Smooth muscle cell (in vitro differentiated cells): ENCODE results near the gene TMEM116. TPM values are rescaled to one million over a fixed set of nuclear protein-coding genes. Genes with fewer than 3 reads are reported as not detected.

ENCODE experiments used
- DNase-seq: peaks from one replicate; lab custom pipeline; 2025; ENCODE audit not compliant: unreplicated experiment; lab: John Stamatoyannopoulos, UW
- H2AFZ ChIP-seq: fragments of 200-600 bp; sonication (generic); 2 replicates; pipeline ENCODE4 v1.6.0; 2016; ENCODE audit warnings: antibody characterized with exemption, low read depth, mild to moderate bottlenecking
- H3F3A ChIP-seq: fragments of 200-600 bp; sonication (generic); 2 replicates; pipeline ENCODE4 v1.6.0; 2017; ENCODE audit warnings: antibody characterized with exemption, low read depth
- H3K27ac ChIP-seq: fragments of 200-600 bp; sonication (generic); 2 replicates; pipeline ENCODE4 v1.5.1; 2016; ENCODE audit warnings: low read depth, mild to moderate bottlenecking
- H3K27me3 ChIP-seq: fragments of 200-600 bp; sonication (generic); 2 replicates; pipeline ENCODE4 v1.6.1; 2016; ENCODE audit warnings: low read depth, mild to moderate bottlenecking
- H3K36me3 ChIP-seq: fragments of 200-600 bp; sonication (generic); 2 replicates; pipeline ENCODE4 v1.5.1; 2016; ENCODE audit warnings: low read depth
- H3K4me1 ChIP-seq: fragments of 200-600 bp; sonication (generic); 2 replicates; pipeline ENCODE4 v1.5.1; 2016; ENCODE audit warnings: low read depth
- H3K4me2 ChIP-seq: fragments of 200-600 bp; sonication (generic); 2 replicates; pipeline ENCODE4 v1.6.0; 2016; ENCODE audit warnings: mild to moderate bottlenecking
- H3K4me3 ChIP-seq: fragments of 200-600 bp; sonication (generic); 2 replicates; pipeline ENCODE4 v1.5.1; 2016; ENCODE audit warnings: mild to moderate bottlenecking
- H3K79me2 ChIP-seq: fragments of 200-600 bp; sonication (generic); 2 replicates; pipeline ENCODE4 v1.6.0; 2016; ENCODE audit warnings: low read depth, mild to moderate bottlenecking
- H3K9ac ChIP-seq: fragments of 200-600 bp; sonication (generic); 2 replicates; pipeline ENCODE4 v1.6.0; 2016; ENCODE audit warnings: low read depth
- H3K9me3 ChIP-seq: fragments of 200-600 bp; sonication (generic); replicated peaks from 2 replicates; pipeline ENCODE4 v1.5.1; 2016; ENCODE audit warnings: low read depth
- H4K20me1 ChIP-seq: fragments of 200-600 bp; sonication (generic); 2 replicates; pipeline ENCODE4 v1.6.0; 2016; ENCODE audit warnings: low read depth
- WGBS: methylation state at CpG from one replicate; pipeline ENCODE4 v1.1.7; 2016; ENCODE audit warnings: low lambda C conversion rate; 5-methylcytosine and 5-hydroxymethylcytosine counted together
- polyA plus RNA-seq: library from polyadenylated mRNA; unstranded; fragments of >200 nt; fragmentation: Nextera tagmentation; extraction: Ambion mirVana; gene quantifications from 2 replicates; pipeline ENCODE4 v1.2.1, GENCODE V29; 2016
- total RNA-seq: library from RNA; depleted of rRNA; stranded (reverse); fragments of >200 nt; gene quantifications from 2 replicates; pipeline ENCODE4 v1.2.3, GENCODE V29; 2014
- TF ChIP-seq, protein P1 (sequence below): fragments of 200-600 bp; sonication (generic); IDR thresholded peaks from 2 replicates; pipeline ENCODE4 v1.5.1; 2017; ENCODE audit warnings: borderline replicate concordance, mild to moderate bottlenecking, antibody characterized with exemption; ENCODE audit not compliant: insufficient read depth, poor library complexity, severe bottlenecking

TMEM116 gene
- total RNA-seq (9.7 and 15.0 TPM in 2 replicates), polyA plus RNA-seq (5.0 and 5.7 TPM in 2 replicates)

DNA sequence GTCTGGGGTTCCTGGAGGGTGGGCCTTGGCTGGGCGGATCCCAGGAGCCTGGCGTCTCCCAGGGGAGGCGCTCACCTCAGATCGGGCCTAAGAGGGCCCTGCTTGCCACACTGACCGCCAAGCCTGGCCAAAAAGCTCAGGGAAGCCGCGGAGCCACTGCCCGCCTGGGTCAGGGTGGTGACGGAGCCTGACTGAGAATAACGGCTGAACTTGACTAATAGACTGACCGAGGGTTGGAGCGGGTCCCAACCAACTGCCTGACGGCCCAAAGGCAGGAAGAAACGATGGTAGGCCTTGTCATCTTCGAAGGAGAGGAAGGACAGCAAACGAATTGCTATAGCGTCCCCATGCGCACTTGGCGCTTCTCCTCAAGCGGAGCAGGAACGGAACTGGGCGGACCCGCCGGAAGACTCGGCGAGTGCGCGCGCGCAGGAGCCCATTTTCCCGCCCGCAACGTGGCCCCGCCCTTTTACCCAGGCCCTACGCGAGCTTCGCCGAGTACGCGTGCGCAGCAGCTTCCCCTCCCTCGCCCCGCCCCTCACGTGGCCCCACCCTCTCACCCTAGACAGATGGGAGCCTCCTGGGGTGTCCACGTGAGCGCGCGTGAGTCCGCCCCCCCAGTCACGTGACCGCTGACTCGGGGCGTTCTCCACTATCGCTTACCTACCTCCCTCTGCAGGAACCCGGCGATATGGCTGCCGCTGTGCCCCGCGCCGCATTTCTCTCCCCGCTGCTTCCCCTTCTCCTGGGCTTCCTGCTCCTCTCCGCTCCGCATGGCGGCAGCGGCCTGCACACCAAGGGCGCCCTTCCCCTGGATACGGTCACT lies at the start of gene TMEM116, which contains the start of gene ERP29:
Gene TMEM116 (minus strand): TSS at position 391 of the 826 bp plus-strand sequence. CDS start 7,895 bp downstream, outside the sequence.
Gene ERP29 (plus strand): TSS at position 652 of the 826 bp plus-strand sequence. CDS start 40 bp downstream, at position 692.
- peaks cover 37% of the 10 kb centered on the region for H3K79me2 ChIP-seq
- under 1% methylated on average over 52 of the region's 67 CpGs for WGBS

DNA sequence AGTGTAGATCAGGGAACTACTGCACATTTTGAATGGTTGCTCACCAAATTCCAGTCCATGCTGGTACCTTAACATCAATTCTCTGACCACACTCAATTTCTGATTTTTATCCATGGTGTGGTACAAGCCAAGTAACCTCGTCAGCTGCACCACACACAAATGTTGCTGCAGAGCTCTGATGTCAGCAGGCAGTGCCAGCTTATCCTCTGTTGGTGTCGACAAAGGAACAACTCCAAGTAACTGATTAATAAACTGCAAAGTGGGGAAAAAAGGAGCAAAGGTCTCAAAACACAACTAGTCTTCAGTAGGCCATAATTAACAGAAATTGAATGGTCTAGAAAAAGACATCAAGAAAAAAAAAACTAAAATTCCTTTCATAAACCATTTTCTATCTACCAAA lies 48.2 kb upstream of the TMEM116 start:
- no peaks in the 10 kb centered on the region for H3F3A ChIP-seq
- H3K4me3 ChIP-seq: no peak overlapping the region
- TF ChIP-seq, protein P1, sequence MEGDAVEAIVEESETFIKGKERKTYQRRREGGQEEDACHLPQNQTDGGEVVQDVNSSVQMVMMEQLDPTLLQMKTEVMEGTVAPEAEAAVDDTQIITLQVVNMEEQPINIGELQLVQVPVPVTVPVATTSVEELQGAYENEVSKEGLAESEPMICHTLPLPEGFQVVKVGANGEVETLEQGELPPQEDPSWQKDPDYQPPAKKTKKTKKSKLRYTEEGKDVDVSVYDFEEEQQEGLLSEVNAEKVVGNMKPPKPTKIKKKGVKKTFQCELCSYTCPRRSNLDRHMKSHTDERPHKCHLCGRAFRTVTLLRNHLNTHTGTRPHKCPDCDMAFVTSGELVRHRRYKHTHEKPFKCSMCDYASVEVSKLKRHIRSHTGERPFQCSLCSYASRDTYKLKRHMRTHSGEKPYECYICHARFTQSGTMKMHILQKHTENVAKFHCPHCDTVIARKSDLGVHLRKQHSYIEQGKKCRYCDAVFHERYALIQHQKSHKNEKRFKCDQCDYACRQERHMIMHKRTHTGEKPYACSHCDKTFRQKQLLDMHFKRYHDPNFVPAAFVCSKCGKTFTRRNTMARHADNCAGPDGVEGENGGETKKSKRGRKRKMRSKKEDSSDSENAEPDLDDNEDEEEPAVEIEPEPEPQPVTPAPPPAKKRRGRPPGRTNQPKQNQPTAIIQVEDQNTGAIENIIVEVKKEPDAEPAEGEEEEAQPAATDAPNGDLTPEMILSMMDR: no peak
- no peaks in the 10 kb centered on the region for H3K79me2 ChIP-seq
- 100% methylated on average over 2 of the region's 2 CpGs for WGBS
- H3K27ac ChIP-seq: no peak overlapping the region
- peaks cover 14% of the 10 kb centered on the region for H3K36me3 ChIP-seq
- no peaks in the 10 kb centered on the region for H3K27me3 ChIP-seq
- no peak overlapping the region for H3K9ac ChIP-seq
- no peaks in the 10 kb centered on the region for H3K9me3 ChIP-seq
- H3K4me1 ChIP-seq: no peaks in the 10 kb centered on the region
- DNase-seq: no peak
- no peak overlapping the region for H2AFZ ChIP-seq
- H4K20me1 ChIP-seq: no peaks in the 10 kb centered on the region
- H3K4me2 ChIP-seq: no peak overlapping the region

More for the DNA sequence above, at the start of gene TMEM116, which contains the start of gene ERP29:
- H3K4me3 ChIP-seq: peak within 1 kb of the TSS; percentile 93
- peak within 1 kb of the TSS; percentile 81 for H3K9ac ChIP-seq
- TF ChIP-seq, protein P1: peak; percentile 33
- peaks cover 6% of the 10 kb centered on the region for H3K36me3 ChIP-seq
- H3K4me1 ChIP-seq: peaks cover 18% of the 10 kb centered on the region
- H3K9me3 ChIP-seq: no peaks in the 10 kb centered on the region
- H4K20me1 ChIP-seq: peaks cover 9% of the 10 kb centered on the region
- H3K27me3 ChIP-seq: no peaks in the 10 kb centered on the region
- peak within 1 kb of the TSS; percentile 85 for H3K27ac ChIP-seq
- peak; percentile 99 for DNase-seq
- peak within 1 kb of the TSS; percentile 93 for H3K4me2 ChIP-seq
- H2AFZ ChIP-seq: peak within 1 kb of the TSS; percentile 97
- H3F3A ChIP-seq: peaks cover 12% of the 10 kb centered on the region

DNA sequence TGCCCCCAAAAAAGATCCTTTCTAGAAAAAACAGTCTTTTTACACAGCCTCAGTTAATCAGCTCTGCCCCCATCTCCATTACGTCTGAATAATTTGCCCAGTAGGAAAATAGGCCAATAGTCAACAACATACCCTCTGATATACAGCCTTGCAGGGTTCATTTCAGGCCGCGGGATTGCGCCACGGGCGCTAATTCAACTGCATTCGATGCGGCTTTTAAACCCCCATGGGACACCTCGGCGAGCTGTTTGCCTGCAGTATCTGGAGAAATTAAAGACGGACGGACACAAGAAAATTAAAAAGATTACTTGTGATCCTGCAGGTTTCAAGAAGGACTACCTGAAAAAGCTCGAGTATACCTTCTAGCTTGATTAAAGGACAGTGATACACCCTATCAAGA lies 36.4 kb upstream of the TMEM116 start:
- Histone ChIP-seq H3F3A (no peaks in the 10 kb centered on the region), H3K4me2 (no peak overlapping the region), H3K36me3 (peaks cover 38% of the 10 kb centered on the region), H3K4me3 (no peak overlapping the region), H3K4me1 (no peaks in the 10 kb centered on the region), H4K20me1 (no peaks in the 10 kb centered on the region), H3K27ac (no peak overlapping the region), H3K9me3 (no peaks in the 10 kb centered on the region), H2AFZ (no peak overlapping the region), H3K9ac (no peak overlapping the region), H3K79me2 (no peaks in the 10 kb centered on the region), H3K27me3 (no peaks in the 10 kb centered on the region)
- DNase-seq: no peak
- 98% methylated on average over 13 of the region's 13 CpGs for WGBS
- TF ChIP-seq, protein P1: no peak
